HG03442 (cell line): ENCODE measurements around the gene ARHGEF38.
"Not testable (repeated sequence)": the region's sequence is repeated elsewhere in the genome, so short reads cannot be mapped to it uniquely, and the experiment has no call there.

Experiments
- ATAC-seq: cut with Tn5 transposase; IDR thresholded peaks from one replicate; pipeline ENCODE4 v1.9.1; 2021; ENCODE audit warnings: mild to moderate bottlenecking, moderate library complexity; ENCODE audit not compliant: unreplicated experiment

The ARHGEF38 gene

GRCh38 chr4:105605493-105605892 is 53.1 kb downstream of the ARHGEF38 start:
- no peak for ATAC-seq

- ATAC-seq: no peak
These were observed 55.5 kb downstream of the ARHGEF38 start for GRCh38 chr4:105607876-105608275.

GRCh38 chr4:105609819-105610218 is 57.4 kb downstream of the ARHGEF38 start:
- not testable (repeated sequence) for ATAC-seq

- ATAC-seq: no peak
These were observed 60.9 kb downstream of the ARHGEF38 start for GRCh38 chr4:105613306-105613705.

GRCh38 chr4:105619188-105619931 is 66.9 kb downstream of the ARHGEF38 start:
- no peak for ATAC-seq

GRCh38 chr4:105620640-105621323 is 68.4 kb downstream of the ARHGEF38 start:
- no peak for ATAC-seq

- ATAC-seq: no peak
These were observed 69.8 kb downstream of the ARHGEF38 start for GRCh38 chr4:105622269-105622668.

- ATAC-seq: no peak
These were observed 70.7 kb downstream of the ARHGEF38 start for GRCh38 chr4:105623099-105623498.

GRCh38 chr4:105624530-105624929 is 72.1 kb downstream of the ARHGEF38 start:
- ATAC-seq: peak; percentile 70

GRCh38 chr4:105625214-105625613 is 72.8 kb downstream of the ARHGEF38 start:
- ATAC-seq: no peak

- ATAC-seq: no peak
These were observed 74.4 kb downstream of the ARHGEF38 start for GRCh38 chr4:105626846-105627245.

- ATAC-seq: no peak
These were observed 75.2 kb downstream of the ARHGEF38 start for GRCh38 chr4:105627620-105628019.

GRCh38 chr4:105630670-105631655 is 78.5 kb downstream of the ARHGEF38 start:
- no peak for ATAC-seq

- no peak for ATAC-seq
These were observed 79.5 kb downstream of the ARHGEF38 start for GRCh38 chr4:105631818-105632400.

GRCh38 chr4:105632599-105632998 is 80.2 kb downstream of the ARHGEF38 start:
- ATAC-seq: peak; percentile 26

- ATAC-seq: no peak
These were observed 80.8 kb downstream of the ARHGEF38 start for GRCh38 chr4:105633241-105633640.

- ATAC-seq: peak; percentile 25
These were observed 82.1 kb downstream of the ARHGEF38 start for GRCh38 chr4:105634402-105635080.

GRCh38 chr4:105637408-105638176 is 85.2 kb downstream of the ARHGEF38 start:
- ATAC-seq: peak; percentile 82

- ATAC-seq: no peak
These were observed 89.4 kb downstream of the ARHGEF38 start for GRCh38 chr4:105641845-105642244.
